Liver (tissue), 9 donors: Measurements from ENCODE around the gene MAG. TPM values are rescaled to one million over a fixed set of nuclear protein-coding genes. Genes with fewer than 3 reads are reported as not detected.

Experiments
- DNase-seq: peaks from one replicate; pipeline ENCODE4 v3.0.0-alpha.2; 2017; ENCODE audit warnings: low spot score
- H3K27ac ChIP-seq, 2 donors: one replicate each; pipeline ENCODE4 v1.7.0; 2013; ENCODE audit warnings: inconsistent platforms in 2 of 2, low read length in 2 of 2, control low read depth in 1 of 2, low read depth in 1 of 2, mild to moderate bottlenecking in 1 of 2
- H3K27me3 ChIP-seq, 4 donors: one replicate each; pipeline versions ENCODE4 v1.6.1 to v1.7.0; 2013; ENCODE audit warnings: low read length in 3 of 4, inconsistent platforms in 1 of 4, mild to moderate bottlenecking in 1 of 4, moderate library complexity in 1 of 4; ENCODE audit not compliant: control insufficient read depth in 4 of 4, insufficient read depth in 4 of 4
- H3K36me3 ChIP-seq, 4 donors: one replicate each; pipeline versions ENCODE4 v1.6.1 to v1.7.0; 2013; ENCODE audit warnings: low read length in 3 of 4, mild to moderate bottlenecking in 3 of 4, low read depth in 1 of 4, moderate library complexity in 1 of 4; ENCODE audit not compliant: control insufficient read depth in 4 of 4, insufficient read depth in 3 of 4
- H3K4me1 ChIP-seq, 4 donors: one replicate each; pipeline versions ENCODE4 v1.6.1 to v1.7.0; 2013; ENCODE audit warnings: low read length in 3 of 4, mild to moderate bottlenecking in 3 of 4, moderate library complexity in 1 of 4; ENCODE audit not compliant: control insufficient read depth in 4 of 4, insufficient read depth in 4 of 4
- H3K4me3 ChIP-seq, 3 donors: one replicate each; pipeline versions ENCODE4 v1.6.1 to v1.7.0; 2013; ENCODE audit warnings: low read length in 3 of 3, control low read depth in 1 of 3, low read depth in 1 of 3, mild to moderate bottlenecking in 1 of 3
- H3K9ac ChIP-seq, 2 donors: one replicate each; pipeline ENCODE4 v1.7.0; 2013; ENCODE audit warnings: low read length in 2 of 2, mild to moderate bottlenecking in 2 of 2, moderate library complexity in 2 of 2, control low read depth in 1 of 2, low read depth in 1 of 2
- H3K9me3 ChIP-seq, 4 donors: one replicate each; pipeline versions ENCODE4 v1.6.1 to v1.7.0; 2013; ENCODE audit warnings: low read length in 3 of 4; ENCODE audit not compliant: control insufficient read depth in 4 of 4
- EGR1 ChIP-seq, 2 donors: IDR thresholded peaks; 2 replicates each; pipeline ENCODE4 v1.6.1; 2016 to 2018; ENCODE audit warnings: antibody characterized with exemption in 2 of 2, low read depth in 2 of 2
- FOXA1 ChIP-seq: IDR thresholded peaks from 2 replicates; pipeline ENCODE4 v1.6.1; 2016; ENCODE audit warnings: antibody characterized with exemption
- FOXA2 ChIP-seq: IDR thresholded peaks from 2 replicates; pipeline ENCODE4 v1.6.1; 2016; ENCODE audit warnings: antibody characterized with exemption
- GABPA ChIP-seq, 2 donors: IDR thresholded peaks in 1 of 2; conservative IDR thresholded peaks in 1 of 2; 2 replicates each; pipeline ENCODE4 v1.6.1; 2016; ENCODE audit warnings: antibody characterized with exemption in 2 of 2, mild to moderate bottlenecking in 1 of 2, moderate library complexity in 1 of 2
- HNF4A ChIP-seq, 2 donors: conservative IDR thresholded peaks; 2 replicates each; pipeline ENCODE4 v1.6.1; 2016; ENCODE audit warnings: antibody characterized with exemption in 2 of 2, mild to moderate bottlenecking in 2 of 2
- HNF4G ChIP-seq: IDR thresholded peaks from 2 replicates; pipeline ENCODE4 v1.6.1; 2016; ENCODE audit warnings: antibody characterized with exemption
- MAX ChIP-seq: IDR thresholded peaks from 2 replicates; pipeline ENCODE4 v1.6.1; 2016; ENCODE audit warnings: antibody characterized with exemption
- NR2F2 ChIP-seq: IDR thresholded peaks from 2 replicates; pipeline ENCODE4 v1.6.1; 2016; ENCODE audit warnings: antibody characterized with exemption
- RAD21 ChIP-seq, 2 donors: IDR thresholded peaks; 2 replicates each; pipeline ENCODE4 v1.6.1; 2016; ENCODE audit warnings: antibody characterized with exemption in 2 of 2, mild to moderate bottlenecking in 2 of 2
- REST ChIP-seq: IDR thresholded peaks from 2 replicates; pipeline ENCODE4 v1.6.1; 2016; ENCODE audit warnings: antibody characterized with exemption, mild to moderate bottlenecking
- RXRA ChIP-seq, 2 donors: IDR thresholded peaks; 2 replicates each; pipeline ENCODE4 v1.6.1; 2017 to 2018; ENCODE audit warnings: antibody characterized with exemption in 2 of 2, mild to moderate bottlenecking in 1 of 2
- SP1 ChIP-seq: IDR thresholded peaks from 2 replicates; pipeline ENCODE4 v1.6.1; 2018; ENCODE audit warnings: antibody characterized with exemption, mild to moderate bottlenecking
- TAF1 ChIP-seq: conservative IDR thresholded peaks from 2 replicates; pipeline ENCODE4 v1.6.1; 2016; ENCODE audit warnings: antibody characterized with exemption, mild to moderate bottlenecking
- YY1 ChIP-seq: IDR thresholded peaks from 2 replicates; pipeline ENCODE4 v1.6.1; 2016; ENCODE audit warnings: antibody characterized with exemption, mild to moderate bottlenecking
- ZBTB33 ChIP-seq: IDR thresholded peaks from 2 replicates; pipeline ENCODE4 v1.6.1; 2016; ENCODE audit warnings: antibody characterized with exemption
- WGBS: extraction: QIAGEN DNeasy Blood & Tissue Kit; methylation state at CpG from one replicate; pipeline ENCODE4 v1.1.7; 2013; 5-methylcytosine and 5-hydroxymethylcytosine counted together
- polyA plus RNA-seq, 2 donors: library from polyadenylated mRNA; stranded (reverse) in 1 of 2; unstranded in 1 of 2; fragments of 200-250 nt in 1 of 2; fragments of >200 nt in 1 of 2; fragmentation: Nextera tagmentation in 1 of 2; extraction: Ambion mirVana in 1 of 2; gene quantifications; one replicate each; pipeline versions ENCODE4 v1.2.1 to v1.2.3, GENCODE V29; 2013 to 2015
- total RNA-seq, 2 donors: library from RNA; depleted of rRNA; stranded (reverse); fragments of >200 nt; gene quantifications; one replicate each; pipeline ENCODE4 v1.2.3, GENCODE V29; 2014
- donor health status: healthy.
- donor health status: healthy.
- donor health status: healthy.
- donor health status: healthy.
- donor health status: healthy.

Gene MAG
- total and polyA plus RNA-seq, 4 donors: 0.29 to 3.9 (median 0.33) TPM; not detected in 1

GRCh38 chr19:35306473-35307246 is 14.7 kb downstream of the MAG start:
- H3K9me3 ChIP-seq: no peaks in the 10 kb centered on the region
- no peaks in the 10 kb centered on the region for H3K36me3 ChIP-seq
- DNase-seq: no peak
- no peak overlapping the region for H3K27ac ChIP-seq
- no peaks in the 10 kb centered on the region for H3K27me3 ChIP-seq
- H3K9ac ChIP-seq: no peak overlapping the region
- H3K4me3 ChIP-seq: no peak overlapping the region
- H3K4me1 ChIP-seq: peaks cover 0 to 8% (median 4%) of the 10 kb centered on the region in 4 donors
- no peak for TF ChIP-seq HNF4A (conservative IDR thresholded peaks at IDR 0.05)
- 94% methylated on average over 20 of the region's 20 CpGs for WGBS

- DNase-seq: no peak
- peaks cover 0 to 8% (median 4%) of the 10 kb centered on the region in 4 donors for H3K4me1 ChIP-seq
- no peak overlapping the region for H3K9ac ChIP-seq
- H3K9me3 ChIP-seq: no peaks in the 10 kb centered on the region
- H3K27me3 ChIP-seq: no peaks in the 10 kb centered on the region
- no peak overlapping the region for H3K27ac ChIP-seq
- no peak overlapping the region for H3K4me3 ChIP-seq
- no peaks in the 10 kb centered on the region for H3K36me3 ChIP-seq
- no peak for TF ChIP-seq SP1
- no peak for TF ChIP-seq NR2F2
- TF ChIP-seq REST: no peak
- no peak for TF ChIP-seq YY1
- no peak for TF ChIP-seq MAX
- 86% methylated on average over 10 of the region's 10 CpGs for WGBS
Observed at GRCh38 chr19:35307931-35308330, 16.0 kb downstream of the MAG start.

- no peak for TF ChIP-seq TAF1
- no peak for TF ChIP-seq HNF4G
- TF ChIP-seq NR2F2: no peak
- TF ChIP-seq SP1: no peak
- no peak for TF ChIP-seq GABPA (IDR thresholded peaks at IDR 0.05 in 1 of 2, conservative IDR thresholded peaks at IDR 0.05 in 1 of 2)
- TF ChIP-seq EGR1 (IDR thresholded peaks at IDR 0.05; ENCODE audit: low read depth in 2 of 2): no peak
- TF ChIP-seq HNF4A (conservative IDR thresholded peaks at IDR 0.05): no peak
- TF ChIP-seq RXRA (IDR thresholded peaks at IDR 0.05): no peak
- no peak for TF ChIP-seq ZBTB33
- TF ChIP-seq REST: no peak
- TF ChIP-seq FOXA2: no peak
- TF ChIP-seq RAD21 (IDR thresholded peaks at IDR 0.05): no peak
- no peak for TF ChIP-seq MAX
- no peak for TF ChIP-seq FOXA1
- no peaks in the 10 kb centered on the region for H3K36me3 ChIP-seq
- no peaks in the 10 kb centered on the region for H3K27me3 ChIP-seq
- DNase-seq: no peak
- no peaks in the 10 kb centered on the region for H3K9me3 ChIP-seq
- H3K4me3 ChIP-seq: no peak overlapping the region
- peaks cover 0 to 8% (median 5%) of the 10 kb centered on the region in 4 donors for H3K4me1 ChIP-seq
- no peak overlapping the region for H3K9ac ChIP-seq
- H3K27ac ChIP-seq: no peak overlapping the region
- WGBS: 94% methylated on average over 7 of the region's 7 CpGs
Observed at GRCh38 chr19:35308910-35309309, 16.9 kb downstream of the MAG start.
